Parathyroid adenoma (tissue), 2 donors: Measurements from ENCODE around the gene MYO1D.
"Not testable (repeated sequence)": the region's sequence is repeated elsewhere in the genome, so short reads cannot be mapped to it uniquely, and the experiment has no call there.

Experiments
- H2AFZ ChIP-seq: fragments of 300-600 bp; sonication (generic); one replicate; pipeline ENCODE4 v1.7.0; 2017; ENCODE audit warnings: antibody characterized with exemption, mild to moderate bottlenecking
- H3K27ac ChIP-seq: fragments of 300-600 bp; sonication (generic); one replicate; pipeline ENCODE4 v1.7.0; 2017
- H3K27me3 ChIP-seq: fragments of 300-600 bp; sonication (generic); one replicate; pipeline ENCODE4 v1.7.0; 2017; ENCODE audit warnings: low read length; ENCODE audit not compliant: control insufficient read depth, insufficient read depth
- H3K36me3 ChIP-seq: fragments of 300-600 bp; sonication (generic); one replicate; pipeline ENCODE4 v1.7.0; 2017; ENCODE audit warnings: low read length; ENCODE audit not compliant: control insufficient read depth, insufficient read depth
- H3K4me1 ChIP-seq: fragments of 300-600 bp; sonication (generic); one replicate; pipeline ENCODE4 v1.7.0; 2017; ENCODE audit warnings: control low read depth
- H3K4me2 ChIP-seq: fragments of 300-600 bp; sonication (generic); one replicate; pipeline ENCODE4 v1.7.0; 2017; ENCODE audit warnings: low read length
- H3K4me3 ChIP-seq: fragments of 300-600 bp; sonication (generic); one replicate; pipeline ENCODE4 v1.7.0; 2017; ENCODE audit warnings: low read depth, low read length
- H3K79me2 ChIP-seq: fragments of 300-600 bp; sonication (generic); one replicate; pipeline ENCODE4 v1.7.0; 2017; ENCODE audit warnings: control low read depth
- H3K9ac ChIP-seq: fragments of 300-600 bp; sonication (generic); one replicate; pipeline ENCODE4 v1.7.0; 2017; ENCODE audit warnings: mild to moderate bottlenecking
- H3K9me3 ChIP-seq: fragments of 300-600 bp; sonication (generic); one replicate; pipeline ENCODE4 v1.7.0; 2017; ENCODE audit warnings: low read length; ENCODE audit not compliant: control insufficient read depth
- TF ChIP-seq, protein P1 (sequence below): fragments of 300-600 bp; sonication (generic); IDR thresholded peaks from one replicate; pipeline ENCODE4 v1.7.0; 2017; ENCODE audit warnings: antibody characterized with exemption, mild to moderate bottlenecking
- donor health status: primary hyperparathyroidism.

Gene MYO1D

DNA sequence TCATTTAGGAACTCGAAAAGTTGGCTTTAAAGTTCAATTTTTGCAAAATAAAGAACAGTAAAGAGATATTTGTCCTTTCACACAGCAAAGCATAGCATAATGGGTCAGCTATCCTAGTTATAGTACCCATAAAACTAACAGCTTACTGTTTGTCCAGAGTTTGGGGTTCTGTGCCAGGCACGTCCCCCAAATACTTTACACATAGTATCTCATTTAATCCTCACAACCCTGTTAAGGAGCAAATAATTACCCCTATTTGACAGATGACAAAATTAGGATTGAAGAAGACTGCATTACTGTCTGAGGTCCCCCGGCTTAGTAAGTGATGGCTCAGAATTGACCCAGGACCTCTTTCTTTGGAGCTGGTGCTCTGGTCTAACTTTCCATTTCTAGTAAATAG is 52.6 kb downstream of the MYO1D start:
- Histone ChIP-seq H3K79me2 (no peaks in the 10 kb centered on the region), H3K27me3 (no peaks in the 10 kb centered on the region), H3K36me3 (no peaks in the 10 kb centered on the region), H3K4me2 (no peak overlapping the region), H3K4me1 (no peaks in the 10 kb centered on the region), H3K4me3 (no peak overlapping the region), H3K9me3 (no peaks in the 10 kb centered on the region), H3K27ac (no peak overlapping the region), H3K9ac (no peak overlapping the region), H2AFZ (no peak overlapping the region)
- TF ChIP-seq, protein P1, sequence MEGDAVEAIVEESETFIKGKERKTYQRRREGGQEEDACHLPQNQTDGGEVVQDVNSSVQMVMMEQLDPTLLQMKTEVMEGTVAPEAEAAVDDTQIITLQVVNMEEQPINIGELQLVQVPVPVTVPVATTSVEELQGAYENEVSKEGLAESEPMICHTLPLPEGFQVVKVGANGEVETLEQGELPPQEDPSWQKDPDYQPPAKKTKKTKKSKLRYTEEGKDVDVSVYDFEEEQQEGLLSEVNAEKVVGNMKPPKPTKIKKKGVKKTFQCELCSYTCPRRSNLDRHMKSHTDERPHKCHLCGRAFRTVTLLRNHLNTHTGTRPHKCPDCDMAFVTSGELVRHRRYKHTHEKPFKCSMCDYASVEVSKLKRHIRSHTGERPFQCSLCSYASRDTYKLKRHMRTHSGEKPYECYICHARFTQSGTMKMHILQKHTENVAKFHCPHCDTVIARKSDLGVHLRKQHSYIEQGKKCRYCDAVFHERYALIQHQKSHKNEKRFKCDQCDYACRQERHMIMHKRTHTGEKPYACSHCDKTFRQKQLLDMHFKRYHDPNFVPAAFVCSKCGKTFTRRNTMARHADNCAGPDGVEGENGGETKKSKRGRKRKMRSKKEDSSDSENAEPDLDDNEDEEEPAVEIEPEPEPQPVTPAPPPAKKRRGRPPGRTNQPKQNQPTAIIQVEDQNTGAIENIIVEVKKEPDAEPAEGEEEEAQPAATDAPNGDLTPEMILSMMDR, result no peak

GRCh38 chr17:32822996-32823395 is 53.9 kb downstream of the MYO1D start:
- H3K9ac ChIP-seq, result no peak overlapping the region
- no peak overlapping the region for H3K4me2 ChIP-seq
- no peak overlapping the region for H3K27ac ChIP-seq
- no peaks in the 10 kb centered on the region for H3K9me3 ChIP-seq
- H3K4me1 ChIP-seq, result no peaks in the 10 kb centered on the region
- no peaks in the 10 kb centered on the region for H3K27me3 ChIP-seq
- peaks cover 2% of the 10 kb centered on the region for H3K79me2 ChIP-seq
- H3K4me3 ChIP-seq, result no peak overlapping the region
- no peaks in the 10 kb centered on the region for H3K36me3 ChIP-seq
- TF ChIP-seq, protein P1, result no peak
- peak overlapping the region; percentile 42 for H2AFZ ChIP-seq

DNA sequence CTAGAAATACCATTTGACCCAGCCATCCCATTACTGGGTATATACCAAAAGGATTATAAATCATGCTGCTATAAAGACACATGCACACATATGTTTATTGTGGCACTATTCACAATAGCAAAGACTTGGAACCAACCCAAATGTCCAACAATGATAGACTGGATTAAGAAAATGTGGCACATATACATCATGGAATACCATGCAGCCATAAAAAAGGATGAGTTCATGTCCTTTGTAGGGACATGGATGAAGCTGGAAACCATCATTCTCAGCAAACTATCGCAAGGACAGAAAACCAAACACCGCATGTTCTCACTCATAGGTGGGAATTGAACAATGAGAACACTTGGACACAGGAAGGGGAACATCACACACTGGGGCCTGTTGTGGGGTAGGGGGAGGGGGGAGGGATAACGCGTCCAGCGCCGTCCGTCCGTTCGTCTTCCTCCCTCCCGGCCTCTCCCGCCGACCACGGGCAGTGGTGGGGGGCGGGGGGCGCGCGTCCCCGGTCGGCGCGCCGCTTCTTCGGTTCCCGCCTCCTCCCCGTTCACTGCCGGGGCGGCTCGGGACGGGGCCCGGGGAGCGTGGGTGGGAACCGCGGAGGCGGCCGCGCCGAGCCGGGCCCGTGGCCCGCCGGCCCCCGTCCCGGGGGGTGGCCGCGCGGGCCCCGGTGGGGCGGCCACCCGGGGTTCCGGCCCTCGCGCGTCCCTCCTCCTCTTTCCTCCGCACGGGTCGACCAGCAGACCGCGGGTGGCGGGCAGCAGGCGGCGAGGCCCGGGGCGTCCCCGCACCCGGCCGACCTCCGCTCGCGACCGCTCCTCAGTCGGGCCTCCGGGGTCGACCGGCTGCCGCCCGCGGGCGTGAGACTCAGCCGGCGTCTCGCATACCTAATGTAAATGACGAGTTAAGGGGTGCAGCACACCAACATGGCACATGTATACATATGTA is 54.7 kb downstream of the MYO1D start:
- not testable (repeated sequence) for H3K27me3 ChIP-seq, H3K9ac ChIP-seq, H3K4me2 ChIP-seq, H3K4me1 ChIP-seq, H3K79me2 ChIP-seq, H3K27ac ChIP-seq, H3K4me3 ChIP-seq, H3K9me3 ChIP-seq, H3K36me3 ChIP-seq
- peak overlapping the region; percentile 42 for H2AFZ ChIP-seq

DNA sequence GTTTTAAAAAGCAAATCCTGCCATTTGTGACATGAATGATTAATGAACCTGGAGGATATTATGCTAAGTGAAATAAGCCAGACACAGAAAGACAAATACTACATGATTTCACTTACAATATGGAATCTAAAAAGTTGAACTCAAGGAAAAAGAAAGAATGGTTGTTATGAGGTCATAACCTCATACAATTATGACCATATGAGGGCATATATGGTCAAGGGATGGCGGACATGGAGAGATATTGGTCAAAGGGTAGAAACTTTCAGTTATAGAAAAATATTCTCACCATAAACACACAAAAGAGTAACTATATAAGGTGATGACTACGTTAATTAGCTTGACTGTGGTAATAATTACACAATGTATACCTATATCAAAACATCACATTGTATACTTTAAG is 56.5 kb downstream of the MYO1D start:
- no peak overlapping the region for H3K4me2 ChIP-seq
- H3K9ac ChIP-seq, result no peak overlapping the region
- no peak overlapping the region for H2AFZ ChIP-seq
- H3K27me3 ChIP-seq, result no peaks in the 10 kb centered on the region
- H3K4me3 ChIP-seq, result no peak overlapping the region
- H3K9me3 ChIP-seq, result no peaks in the 10 kb centered on the region
- H3K36me3 ChIP-seq, result no peaks in the 10 kb centered on the region
- no peaks in the 10 kb centered on the region for H3K4me1 ChIP-seq
- TF ChIP-seq, protein P1, result no peak
- H3K27ac ChIP-seq, result no peak overlapping the region
- peaks cover 2% of the 10 kb centered on the region for H3K79me2 ChIP-seq

GRCh38 chr17:32819787-32820186 is 57.1 kb downstream of the MYO1D start:
- no peaks in the 10 kb centered on the region for H3K9me3 ChIP-seq
- H3K4me1 ChIP-seq, result no peaks in the 10 kb centered on the region
- H3K27me3 ChIP-seq, result no peaks in the 10 kb centered on the region
- TF ChIP-seq, protein P1, result no peak
- no peak overlapping the region for H3K4me3 ChIP-seq
- H2AFZ ChIP-seq, result no peak overlapping the region
- no peaks in the 10 kb centered on the region for H3K36me3 ChIP-seq
- no peak overlapping the region for H3K4me2 ChIP-seq
- H3K9ac ChIP-seq, result no peak overlapping the region
- peaks cover 2% of the 10 kb centered on the region for H3K79me2 ChIP-seq
- no peak overlapping the region for H3K27ac ChIP-seq
